HCEC 1CT (cell line): ENCODE measurements around the gene JPT1.
"Not testable (repeated sequence)": the region's sequence is repeated elsewhere in the genome, so short reads cannot be mapped to it uniquely, and the experiment has no call there.

Experiments used
- DNase-seq: peaks from one replicate; pipeline ENCODE4 v3.0.0-alpha.2; 2017

The JPT1 gene

GRCh38 chr17:75129576-75129975 lies 24.7 kb downstream of the JPT1 start:
- DNase-seq: no peak

GRCh38 chr17:75128694-75129505 lies 25.4 kb downstream of the JPT1 start:
- no peak for DNase-seq

GRCh38 chr17:75127936-75128335 lies 26.4 kb downstream of the JPT1 start:
- DNase-seq: not testable (repeated sequence)

GRCh38 chr17:75126954-75127353 lies 27.4 kb downstream of the JPT1 start:
- no peak for DNase-seq

- no peak for DNase-seq
Measured at GRCh38 chr17:75125984-75126383, 28.3 kb downstream of the JPT1 start.

- no peak for DNase-seq
Measured at GRCh38 chr17:75124819-75125162, 29.5 kb downstream of the JPT1 start.

- DNase-seq: no peak
Measured at GRCh38 chr17:75124041-75124818, 30.1 kb downstream of the JPT1 start.

- no peak for DNase-seq
Measured at GRCh38 chr17:75118307-75118706, 36.0 kb downstream of the JPT1 start.

GRCh38 chr17:75116737-75117136 lies 37.6 kb downstream of the JPT1 start:
- DNase-seq: no peak

- no peak for DNase-seq
Measured at GRCh38 chr17:75115555-75115954, 38.8 kb downstream of the JPT1 start.

- no peak for DNase-seq
Measured at GRCh38 chr17:75114552-75115314, 39.6 kb downstream of the JPT1 start.

- DNase-seq: peak; percentile 87
Measured at GRCh38 chr17:75113798-75114551, 40.3 kb downstream of the JPT1 start.

GRCh38 chr17:75111777-75112335 lies 42.5 kb downstream of the JPT1 start:
- DNase-seq: no peak

- no peak for DNase-seq
Measured at GRCh38 chr17:75110234-75110937, 43.9 kb downstream of the JPT1 start.

GRCh38 chr17:75109407-75110233 lies 44.7 kb downstream of the JPT1 start, which contains the start of gene ARMC7:
TSS of gene ARMC7 (plus strand) at chr17:75109969. CDS start at chr17:75110289, 320 bp downstream.
- DNase-seq: peak; percentile 77

GRCh38 chr17:75109046-75109406 lies 45.3 kb downstream of the JPT1 start:
- no peak for DNase-seq

GRCh38 chr17:75108193-75108592 lies 46.1 kb downstream of the JPT1 start:
- no peak for DNase-seq

GRCh38 chr17:75105126-75106080 lies 48.9 kb downstream of the JPT1 start:
- DNase-seq: no peak
